ENCODE measurements around the gene PDS5B.

DNA sequence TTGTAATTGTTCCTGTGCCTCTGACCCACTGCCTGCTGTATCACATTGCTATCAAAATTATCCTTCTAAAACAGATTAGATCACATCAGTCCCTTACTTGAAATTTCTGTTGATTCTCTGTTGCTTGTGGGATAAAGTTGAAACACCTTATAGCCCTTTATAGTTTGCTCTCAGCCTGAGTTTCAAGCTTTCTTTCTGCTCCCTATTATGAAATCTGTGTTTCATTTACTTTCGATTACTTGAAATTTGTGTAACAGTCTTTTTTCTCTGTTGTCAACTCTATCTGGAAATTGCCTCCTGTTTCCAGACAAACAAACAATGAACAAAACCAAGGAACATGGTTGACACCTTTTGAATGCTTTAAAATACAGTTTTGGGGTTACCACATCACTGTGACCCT is 167.9 kb downstream of the PDS5B start:
- TF ChIP-seq, protein P1, sequence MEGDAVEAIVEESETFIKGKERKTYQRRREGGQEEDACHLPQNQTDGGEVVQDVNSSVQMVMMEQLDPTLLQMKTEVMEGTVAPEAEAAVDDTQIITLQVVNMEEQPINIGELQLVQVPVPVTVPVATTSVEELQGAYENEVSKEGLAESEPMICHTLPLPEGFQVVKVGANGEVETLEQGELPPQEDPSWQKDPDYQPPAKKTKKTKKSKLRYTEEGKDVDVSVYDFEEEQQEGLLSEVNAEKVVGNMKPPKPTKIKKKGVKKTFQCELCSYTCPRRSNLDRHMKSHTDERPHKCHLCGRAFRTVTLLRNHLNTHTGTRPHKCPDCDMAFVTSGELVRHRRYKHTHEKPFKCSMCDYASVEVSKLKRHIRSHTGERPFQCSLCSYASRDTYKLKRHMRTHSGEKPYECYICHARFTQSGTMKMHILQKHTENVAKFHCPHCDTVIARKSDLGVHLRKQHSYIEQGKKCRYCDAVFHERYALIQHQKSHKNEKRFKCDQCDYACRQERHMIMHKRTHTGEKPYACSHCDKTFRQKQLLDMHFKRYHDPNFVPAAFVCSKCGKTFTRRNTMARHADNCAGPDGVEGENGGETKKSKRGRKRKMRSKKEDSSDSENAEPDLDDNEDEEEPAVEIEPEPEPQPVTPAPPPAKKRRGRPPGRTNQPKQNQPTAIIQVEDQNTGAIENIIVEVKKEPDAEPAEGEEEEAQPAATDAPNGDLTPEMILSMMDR (IDR thresholded peaks at IDR 0.05) = no peak
- TF ChIP-seq EZH2 (IDR thresholded peaks at IDR 0.05) (no peak), EZH2phosphoT487 (IDR thresholded peaks at IDR 0.05) (no peak)
